H9 (cell line): ENCODE results near the gene CLECL1. TPM values are rescaled to one million over a fixed set of nuclear protein-coding genes. Genes with fewer than 3 reads are reported as not detected.

Source experiments
- DNase-seq: peaks from one replicate; pipeline ENCODE4 v3.0.0-alpha.2; 2017
- H2AFZ ChIP-seq: one replicate; pipeline ENCODE4 v1.6.1; 2013; ENCODE audit warnings: mild to moderate bottlenecking, low read length, control low read depth, moderate library complexity
- H2AK5ac ChIP-seq: 2 replicates; pipeline ENCODE4 v1.6.1; 2013; ENCODE audit warnings: low read length, control low read depth, mixed read lengths; ENCODE audit not compliant: insufficient read length
- H2BK120ac ChIP-seq: one replicate; pipeline ENCODE4 v1.6.1; 2013; ENCODE audit warnings: low read depth, mild to moderate bottlenecking, low read length, control low read depth, inconsistent platforms; ENCODE audit not compliant: poor library complexity, severe bottlenecking
- H2BK12ac ChIP-seq: 2 replicates; pipeline ENCODE4 v1.6.1; 2013; ENCODE audit warnings: low read length, control low read depth, mixed read lengths, low read depth; ENCODE audit not compliant: insufficient read length
- H2BK15ac ChIP-seq: 2 replicates; pipeline ENCODE4 v1.6.1; 2013; ENCODE audit warnings: low read depth, low read length, control low read depth
- H2BK20ac ChIP-seq: one replicate; pipeline ENCODE4 v1.6.1; 2013; ENCODE audit warnings: low read depth, mild to moderate bottlenecking, low read length, control low read depth, inconsistent platforms; ENCODE audit not compliant: poor library complexity, severe bottlenecking
- H2BK5ac ChIP-seq: 2 replicates; pipeline ENCODE4 v1.6.1; 2013; ENCODE audit warnings: low read length, control low read depth, mixed read lengths; ENCODE audit not compliant: insufficient read length
- H3K14ac ChIP-seq: 2 replicates; pipeline ENCODE4 v1.6.1; 2013; ENCODE audit warnings: low read length, control low read depth; ENCODE audit not compliant: insufficient read depth
- H3K18ac ChIP-seq: 2 replicates; pipeline ENCODE4 v1.6.1; 2013; ENCODE audit warnings: low read depth, mild to moderate bottlenecking, mixed read lengths, low read length, control low read depth; ENCODE audit not compliant: insufficient read length
- H3K23ac ChIP-seq: 2 replicates; pipeline ENCODE4 v1.6.1; 2013; ENCODE audit warnings: low read length, control low read depth, mixed read lengths, low read depth; ENCODE audit not compliant: insufficient read length
- H3K23me2 ChIP-seq: 2 replicates; pipeline ENCODE4 v1.6.1; 2013; ENCODE audit warnings: low read depth, mild to moderate bottlenecking, mixed read lengths, low read length, control low read depth; ENCODE audit not compliant: insufficient read length, poor library complexity, severe bottlenecking
- H3K27ac ChIP-seq: 2 replicates; pipeline ENCODE4 v1.5.1; 2013; ENCODE audit warnings: low read length, control low read depth, mixed read lengths, low read depth; ENCODE audit not compliant: insufficient read length
- H3K27me3 ChIP-seq: 2 replicates; pipeline ENCODE4 v1.6.1; 2013; ENCODE audit warnings: low read length, control low read depth, inconsistent platforms; ENCODE audit not compliant: insufficient read depth
- H3K4ac ChIP-seq: 2 replicates; pipeline ENCODE4 v1.6.1; 2013; ENCODE audit warnings: low read depth, mild to moderate bottlenecking, control low read depth, inconsistent platforms, low read length, moderate library complexity
- H3K4me1 ChIP-seq: 2 replicates; pipeline ENCODE4 v1.6.1; 2013; ENCODE audit warnings: low read length, control low read depth, inconsistent platforms; ENCODE audit not compliant: insufficient read depth
- H3K4me2 ChIP-seq: 2 replicates; pipeline ENCODE4 v1.6.1; 2013; ENCODE audit warnings: low read length, control low read depth, mixed read lengths; ENCODE audit not compliant: insufficient read length, insufficient read depth
- H3K56ac ChIP-seq: 2 replicates; pipeline ENCODE4 v1.6.1; 2013; ENCODE audit warnings: low read depth, mild to moderate bottlenecking, mixed read lengths, low read length, control low read depth; ENCODE audit not compliant: insufficient read length
- H3K79me1 ChIP-seq: 2 replicates; pipeline ENCODE4 v1.6.1; 2013; ENCODE audit warnings: low read depth, mild to moderate bottlenecking, moderate library complexity, low read length, control low read depth, inconsistent platforms; ENCODE audit not compliant: insufficient read depth, poor library complexity, severe bottlenecking
- H3K79me2 ChIP-seq: 2 replicates; pipeline ENCODE4 v1.6.1; 2013; ENCODE audit warnings: low read length, control low read depth, inconsistent platforms; ENCODE audit not compliant: insufficient read depth
- H3K9ac ChIP-seq: 2 replicates; pipeline ENCODE4 v1.6.1; 2013; ENCODE audit warnings: low read length, control low read depth, mixed read lengths; ENCODE audit not compliant: insufficient read length; ENCODE audit errors: extremely low read depth
- H3K9me3 ChIP-seq: one replicate; pipeline ENCODE4 v1.6.1; 2013; ENCODE audit warnings: low read depth, low read length, inconsistent platforms; ENCODE audit not compliant: control insufficient read depth
- H3T11ph ChIP-seq: one replicate; pipeline ENCODE4 v1.6.1; 2013; ENCODE audit warnings: mild to moderate bottlenecking, low read length, control low read depth, inconsistent platforms
- H4K20me1 ChIP-seq: one replicate; pipeline ENCODE4 v1.6.1; 2013; ENCODE audit not compliant: control insufficient read depth, insufficient read length, insufficient read depth
- H4K5ac ChIP-seq: 2 replicates; pipeline ENCODE4 v1.6.1; 2013; ENCODE audit warnings: low read depth, mild to moderate bottlenecking, mixed read lengths, low read length, control low read depth; ENCODE audit not compliant: insufficient read length
- H4K8ac ChIP-seq: replicated peaks from 2 replicates; pipeline ENCODE4 v1.6.1; 2013; ENCODE audit warnings: low read length, control low read depth, mixed read lengths, low read depth; ENCODE audit not compliant: insufficient read length
- H4K91ac ChIP-seq: 2 replicates; pipeline ENCODE4 v1.6.1; 2013; ENCODE audit warnings: low read depth, mild to moderate bottlenecking, moderate library complexity, mixed read lengths, low read length, control low read depth; ENCODE audit not compliant: insufficient read length
- H3K27ac Mint-ChIP-seq, 3 experiments: 2 replicates in 2 of 3; 3 replicates in 1 of 3; pipeline ENCODE4 v1.8.0; 2020 to 2021; ENCODE audit warnings: mixed read lengths in 3 of 3, mild to moderate bottlenecking in 1 of 3, moderate library complexity in 1 of 3
- H3K27me3 Mint-ChIP-seq: 2 replicates; pipeline ENCODE4 v1.8.0; 2021; ENCODE audit warnings: low read depth, mild to moderate bottlenecking, moderate library complexity, mixed read lengths
- H3K36me3 Mint-ChIP-seq, 3 experiments: 2 replicates in 2 of 3; 3 replicates in 1 of 3; pipeline ENCODE4 v1.8.0; 2020 to 2021; ENCODE audit warnings: low read depth in 3 of 3, mixed read lengths in 3 of 3; ENCODE audit not compliant: insufficient read depth in 1 of 3
- H3K4me1 Mint-ChIP-seq, 2 experiments: 2 replicates each; pipeline ENCODE4 v1.8.0; 2020; ENCODE audit warnings: mixed read lengths in 2 of 2
- H3K4me3 Mint-ChIP-seq, 2 experiments: 2 replicates in 1 of 2; 3 replicates in 1 of 2; pipeline ENCODE4 v1.8.0; 2020 to 2021; ENCODE audit warnings: mild to moderate bottlenecking in 2 of 2, mixed read lengths in 2 of 2, moderate library complexity in 1 of 2
- H3K9me3 Mint-ChIP-seq, 2 experiments: 2 replicates in 1 of 2; 3 replicates in 1 of 2; pipeline ENCODE4 v1.8.0; 2020; ENCODE audit warnings: mild to moderate bottlenecking in 2 of 2, mixed read lengths in 2 of 2, moderate library complexity in 1 of 2
- WGBS: extraction: QIAGEN DNeasy Blood & Tissue Kit; methylation state at CpG from one replicate; pipeline ENCODE4 v1.1.7; 2013; ENCODE audit warnings: missing lambda C conversion rate, low lambda C conversion rate, mixed read lengths; ENCODE audit not compliant: insufficient read length; ENCODE audit errors: extremely low coverage; 5-methylcytosine and 5-hydroxymethylcytosine counted together
- total RNA-seq: library from RNA; stranded (reverse); gene quantifications from 2 replicates; pipeline ENCODE4 v1.2.1, GENCODE V29; 2021
- TF ChIP-seq, protein P1 (sequence below): fragments of 200-600 bp; sonication (generic); conservative IDR thresholded peaks from 3 replicates; pipeline ENCODE4 v1.8.0; 2021; ENCODE audit warnings: antibody characterized with exemption, mild to moderate bottlenecking

CLECL1 gene
- total RNA-seq, 1 experiment from 2014 or later: not detected

DNA sequence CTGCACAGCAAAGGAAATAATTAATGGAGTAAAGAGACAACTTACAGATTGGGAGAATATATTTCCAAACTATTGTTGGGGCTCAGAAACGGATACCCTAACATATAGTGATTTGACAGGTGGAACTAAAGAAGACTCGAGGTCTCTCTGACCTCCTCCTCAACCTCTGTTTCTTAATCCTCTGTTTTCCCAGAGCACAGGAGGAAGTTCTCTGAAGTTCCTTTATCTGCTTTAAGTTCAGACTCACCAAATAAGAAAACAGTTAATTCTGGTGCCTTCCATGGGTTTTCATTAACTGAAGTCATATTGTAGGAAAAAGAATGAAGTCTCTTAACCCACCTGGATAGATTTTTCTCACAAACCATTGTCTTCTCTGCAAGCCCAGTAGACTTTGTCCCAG is 34.2 kb downstream of the CLECL1 start:
- Histone ChIP-seq H3K79me1 (no peaks in the 10 kb centered on the region), H3K14ac (no peak overlapping the region), H3K18ac (no peak overlapping the region), H3K56ac (no peak overlapping the region), H2BK5ac (no peak overlapping the region), H2AK5ac (no peak overlapping the region), H2BK120ac (no peak overlapping the region), H3T11ph (no peak overlapping the region), H3K9ac (no peak overlapping the region), H2BK12ac (no peak overlapping the region), H2BK15ac (no peak overlapping the region), H3K23me2 (no peaks in the 10 kb centered on the region), H3K27ac (no peak overlapping the region), H3K4me1 (no peaks in the 10 kb centered on the region), H3K9me3 (peaks cover 5% of the 10 kb centered on the region), H4K91ac (no peak overlapping the region), H3K4ac (no peak overlapping the region), H3K23ac (no peak overlapping the region), H4K20me1 (no peaks in the 10 kb centered on the region), H2AFZ (no peak overlapping the region), H2BK20ac (no peak overlapping the region), H3K27me3 (no peaks in the 10 kb centered on the region), H4K5ac (no peak overlapping the region), H3K4me2 (no peak overlapping the region), H3K79me2 (no peaks in the 10 kb centered on the region), H4K8ac (no peak overlapping the region)
- peaks cover 5% of the 10 kb centered on the region for H3K27me3 Mint-ChIP-seq
- H3K27ac Mint-ChIP-seq: no peak overlapping the region
- DNase-seq: no peak
- H3K36me3 Mint-ChIP-seq: peaks cover 22 to 36% (median 32%) of the 10 kb centered on the region in 3 experiments
- H3K9me3 Mint-ChIP-seq: peaks cover 47 to 50% of the 10 kb centered on the region in 2 experiments
- H3K4me3 Mint-ChIP-seq: no peak overlapping the region
- no CpG with 5 or more reads among the region's 2 CpGs for WGBS
- TF ChIP-seq, protein P1, sequence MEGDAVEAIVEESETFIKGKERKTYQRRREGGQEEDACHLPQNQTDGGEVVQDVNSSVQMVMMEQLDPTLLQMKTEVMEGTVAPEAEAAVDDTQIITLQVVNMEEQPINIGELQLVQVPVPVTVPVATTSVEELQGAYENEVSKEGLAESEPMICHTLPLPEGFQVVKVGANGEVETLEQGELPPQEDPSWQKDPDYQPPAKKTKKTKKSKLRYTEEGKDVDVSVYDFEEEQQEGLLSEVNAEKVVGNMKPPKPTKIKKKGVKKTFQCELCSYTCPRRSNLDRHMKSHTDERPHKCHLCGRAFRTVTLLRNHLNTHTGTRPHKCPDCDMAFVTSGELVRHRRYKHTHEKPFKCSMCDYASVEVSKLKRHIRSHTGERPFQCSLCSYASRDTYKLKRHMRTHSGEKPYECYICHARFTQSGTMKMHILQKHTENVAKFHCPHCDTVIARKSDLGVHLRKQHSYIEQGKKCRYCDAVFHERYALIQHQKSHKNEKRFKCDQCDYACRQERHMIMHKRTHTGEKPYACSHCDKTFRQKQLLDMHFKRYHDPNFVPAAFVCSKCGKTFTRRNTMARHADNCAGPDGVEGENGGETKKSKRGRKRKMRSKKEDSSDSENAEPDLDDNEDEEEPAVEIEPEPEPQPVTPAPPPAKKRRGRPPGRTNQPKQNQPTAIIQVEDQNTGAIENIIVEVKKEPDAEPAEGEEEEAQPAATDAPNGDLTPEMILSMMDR: no peak
- H3K4me1 Mint-ChIP-seq: no peaks in the 10 kb centered on the region
